MV-4-11 (cell line): ENCODE measurements around the gene BRIP1.

Source experiments
- DNase-seq: peaks from one replicate; lab custom pipeline; 2025; lab: John Stamatoyannopoulos, UW

Gene BRIP1

GRCh38 chr17:61662741-61663140 is 200.6 kb downstream of the BRIP1 start:
- DNase-seq: no peak

DNA sequence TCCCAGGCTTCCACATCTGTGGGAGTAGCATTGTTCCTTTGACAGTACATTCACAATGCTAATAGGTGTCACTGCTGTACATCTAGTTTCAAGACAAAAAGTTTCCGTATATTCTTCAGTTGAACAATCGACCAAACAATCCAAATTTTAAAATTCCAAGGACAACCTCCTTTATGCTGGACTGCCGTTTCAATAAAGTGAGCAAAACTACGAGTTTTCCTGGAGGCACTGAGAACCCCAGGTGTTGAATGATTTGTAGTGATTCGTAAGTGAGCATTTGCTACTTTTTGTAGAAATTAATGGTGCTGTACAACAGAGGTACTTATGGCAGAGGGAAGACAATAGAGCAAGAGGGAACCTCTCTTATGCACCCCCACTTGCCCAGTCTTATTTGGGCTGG is 201.1 kb downstream of the BRIP1 start:
- no peak for DNase-seq

GRCh38 chr17:61660746-61661485 is 202.4 kb downstream of the BRIP1 start:
- no peak for DNase-seq

- no peak for DNase-seq
Measured at GRCh38 chr17:61659437-61659836, 203.9 kb downstream of the BRIP1 start.

GRCh38 chr17:61658183-61658582 is 205.1 kb downstream of the BRIP1 start:
- no peak for DNase-seq

DNA sequence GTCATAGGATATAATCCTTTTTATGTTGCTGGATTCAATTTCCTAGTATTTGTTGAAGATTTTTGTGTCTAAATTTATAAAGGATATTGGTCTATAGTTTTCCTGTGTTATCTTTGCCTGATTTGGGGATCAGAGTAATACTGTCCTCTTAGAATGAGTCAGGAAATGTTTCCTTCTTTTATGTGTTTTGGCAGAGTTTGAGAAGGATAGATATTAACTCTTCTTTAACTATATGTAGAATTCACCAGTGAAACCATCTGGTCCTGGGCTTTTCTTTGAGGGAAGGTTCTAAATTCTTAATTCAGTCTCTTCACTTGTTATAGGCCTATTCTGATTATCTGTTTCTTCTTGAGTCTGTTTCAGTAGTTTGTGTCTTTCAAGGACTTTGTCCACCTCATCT is 206.0 kb downstream of the BRIP1 start:
- DNase-seq: no peak

- no peak for DNase-seq
Measured at GRCh38 chr17:61656721-61657217, 206.6 kb downstream of the BRIP1 start.

- DNase-seq: no peak
Measured at GRCh38 chr17:61650749-61651148, 212.6 kb downstream of the BRIP1 start.

GRCh38 chr17:61648587-61648986 is 214.7 kb downstream of the BRIP1 start:
- DNase-seq: no peak

GRCh38 chr17:61647047-61647446 is 216.3 kb downstream of the BRIP1 start:
- DNase-seq: no peak

GRCh38 chr17:61646482-61646881 is 216.8 kb downstream of the BRIP1 start:
- DNase-seq: no peak

- DNase-seq: no peak
Measured at GRCh38 chr17:61645920-61646319, 217.4 kb downstream of the BRIP1 start.

GRCh38 chr17:61644800-61645774 is 218.2 kb downstream of the BRIP1 start:
- no peak for DNase-seq

- DNase-seq: no peak
Measured at GRCh38 chr17:61642768-61643167, 220.6 kb downstream of the BRIP1 start.

DNA sequence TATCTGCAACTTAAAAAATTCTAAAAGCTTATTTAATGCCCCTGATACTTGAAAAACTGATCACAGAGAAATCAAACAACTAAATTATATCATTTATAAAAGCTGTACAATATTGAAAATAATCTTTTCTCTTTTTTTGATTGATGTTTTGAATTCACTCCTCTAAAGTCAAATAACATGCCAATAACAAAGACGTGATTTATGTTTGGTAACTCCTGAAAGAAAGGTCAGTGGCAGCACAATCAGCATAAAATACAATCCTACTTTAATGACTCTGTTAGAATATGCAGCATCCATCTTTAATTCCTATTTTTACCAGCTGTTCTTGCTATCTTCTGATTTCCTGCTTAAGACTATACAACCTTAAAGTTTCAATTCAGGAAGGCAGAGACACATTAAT is 221.6 kb downstream of the BRIP1 start:
- DNase-seq: no peak

- DNase-seq: no peak
Measured at GRCh38 chr17:61641084-61641483, 222.2 kb downstream of the BRIP1 start.

DNA sequence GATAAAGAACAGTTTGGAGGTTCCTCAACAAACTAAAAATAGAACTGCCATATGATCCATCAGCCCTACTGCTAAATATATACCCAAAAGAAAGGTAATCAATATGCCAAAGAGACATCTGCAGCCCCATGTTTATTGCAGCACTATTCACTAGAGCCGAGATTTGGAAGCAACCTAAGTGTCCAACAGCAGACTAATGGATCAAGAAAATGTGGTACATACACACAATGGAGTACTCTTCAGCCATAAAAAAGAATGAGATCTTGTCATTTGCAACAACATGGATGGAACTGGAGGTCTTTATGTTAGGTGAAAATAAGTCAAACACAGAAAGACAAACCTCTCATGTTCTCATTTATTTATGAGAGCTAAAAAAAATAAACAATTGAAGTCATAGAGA is 223.5 kb downstream of the BRIP1 start:
- no peak for DNase-seq

GRCh38 chr17:61638087-61638486 is 225.2 kb downstream of the BRIP1 start:
- DNase-seq: no peak

- peak; percentile 49 for DNase-seq
Measured at GRCh38 chr17:61635913-61636432, 227.4 kb downstream of the BRIP1 start.

GRCh38 chr17:61634942-61635538 is 228.3 kb downstream of the BRIP1 start:
- no peak for DNase-seq

DNA sequence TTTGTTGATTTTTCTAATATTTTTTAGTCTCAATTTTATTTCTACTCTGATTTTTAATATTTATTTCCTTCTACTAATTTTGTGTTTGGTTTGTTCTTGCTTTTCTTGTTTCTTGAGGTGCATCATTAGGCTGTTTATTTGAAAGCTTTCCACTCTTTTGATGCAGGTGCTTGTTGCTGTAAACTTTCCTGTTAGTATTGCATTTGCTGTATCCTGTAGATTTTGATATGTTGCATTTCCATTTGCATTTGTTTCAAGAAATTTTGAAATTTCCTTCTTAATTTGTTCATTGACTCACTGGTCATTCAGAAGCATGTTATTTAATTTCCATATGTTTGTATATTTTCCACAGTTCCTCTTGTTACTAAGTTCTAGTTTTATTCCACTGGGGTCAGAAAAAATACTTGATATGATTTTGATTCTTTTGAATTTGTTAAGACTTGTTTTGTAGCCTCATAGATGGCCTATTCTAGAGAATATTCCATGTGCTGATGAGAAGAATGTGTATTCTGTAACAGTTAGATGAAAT is 229.3 kb downstream of the BRIP1 start:
- DNase-seq: no peak

- DNase-seq: no peak
Measured at GRCh38 chr17:61632826-61633225, 230.5 kb downstream of the BRIP1 start.
